Lower leg skin (tissue), 4 donors: ENCODE results near the gene LMTK3. TPM values are rescaled to one million over a fixed set of nuclear protein-coding genes. Genes with fewer than 3 reads are reported as not detected.

Experiments
- DNase-seq, 2 donors: peaks; one replicate each; pipeline ENCODE4 v3.0.0-alpha.2; 2019; ENCODE audit warnings: low spot score in 2 of 2
- H3K4me3 ChIP-seq: fragments of 200-600 bp; sonication (generic); 2 replicates; pipeline ENCODE4 v1.5.1; 2017; ENCODE audit warnings: mild to moderate bottlenecking, low read depth; ENCODE audit not compliant: poor library complexity, severe bottlenecking
- CTCF ChIP-seq, 3 donors: fragments of 450-650 bp; IDR thresholded peaks; one replicate each; pipeline ENCODE4 v1.5.1; 2016; ENCODE audit warnings: antibody characterized with exemption in 3 of 3, mild to moderate bottlenecking in 3 of 3, moderate library complexity in 2 of 3
- POLR2A ChIP-seq, 2 donors: fragments of 450-650 bp; IDR thresholded peaks; one replicate each; pipeline ENCODE4 v1.6.1; 2016 to 2017; ENCODE audit warnings: antibody characterized with exemption in 2 of 2, mild to moderate bottlenecking in 1 of 2, moderate library complexity in 1 of 2
- WGBS, 2 donors: methylation state at CpG; one replicate each; pipeline ENCODE4 v1.1.5; 2018; 5-methylcytosine and 5-hydroxymethylcytosine counted together
- intact Hi-C: fragments of 100-400 bp; cut with DNase I; formaldehyde crosslinking; loops from one replicate; pipeline ENCODE4 v1.15.0; 2023; ENCODE audit warnings: low total_unique reads
- total RNA-seq, 4 donors: library from RNA; depleted of rRNA; stranded (reverse); fragments of >200 nt; gene quantifications; one replicate each; pipeline ENCODE4 v1.1.0, GENCODE V29; 2016

The LMTK3 gene
- total RNA-seq, 4 donors from 2014 or later = 5.3 to 6.7 (median 5.8) TPM

- H3K4me3 ChIP-seq = no peak overlapping the region
- 55 to 83% methylated on average over 32 to 60 of the region's 94 CpGs for WGBS, 2 donors
- intact Hi-C loops = loop anchor here (5.0 kb wide), 1 partner anchor 150 kb away; no protein-coding TSS in a partner anchor
- TF ChIP-seq CTCF (IDR thresholded peaks at IDR 0.05) = no peak
- TF ChIP-seq POLR2A (IDR thresholded peaks at IDR 0.05) = no peak
- peak in 1 of 2 donors; percentile 83 for DNase-seq
These were observed 69.3 kb downstream of the LMTK3 start for GRCh38 chr19:48442116-48443035.

GRCh38 chr19:48441360-48442050 is 70.1 kb downstream of the LMTK3 start:
- no peak overlapping the region for H3K4me3 ChIP-seq
- 92 to 95% methylated on average over 11 to 20 of the region's 20 CpGs for WGBS, 2 donors
- no peak for DNase-seq
- no peak for TF ChIP-seq CTCF (IDR thresholded peaks at IDR 0.05)
- no peak for TF ChIP-seq POLR2A (IDR thresholded peaks at IDR 0.05)
- intact Hi-C loops = loop anchor here (5.0 kb wide), 1 partner anchor 151 kb away; no protein-coding TSS in a partner anchor

GRCh38 chr19:48436586-48436985 is 75.0 kb downstream of the LMTK3 start:
- no peak for DNase-seq
- TF ChIP-seq CTCF (IDR thresholded peaks at IDR 0.05) = no peak
- TF ChIP-seq POLR2A (IDR thresholded peaks at IDR 0.05) = no peak
- no peak overlapping the region for H3K4me3 ChIP-seq
- WGBS, 2 donors = 91 to 94% methylated on average over 5 of the region's 5 CpGs
- intact Hi-C loops = no loop called here

Other genes starting within 250 kb of the LMTK3 start
- under 1 TPM in 3 of 4 donors, not detected in 1; 0.15 to 0.81 (median 0.62) TPM for gene ZNF114, start 241.8 kb downstream of the LMTK3 start, total RNA-seq
- 10 to 100 TPM; 11.5 to 29.3 (median 14.7) TPM for gene EMP3, start 186.3 kb downstream of the LMTK3 start, total RNA-seq
- 10 to 100 TPM in 1 of 4 donors, 1 to 10 TPM in 3; 6.7 to 21.0 (median 8.7) TPM for gene TMEM143, start 147.9 kb downstream of the LMTK3 start, total RNA-seq
- not detected for gene SYNGR4, start 147.5 kb downstream of the LMTK3 start, total RNA-seq
- 10 to 100 TPM; 71.3 to 99.6 (median 80.3) TPM for gene KDELR1, start 120.3 kb downstream of the LMTK3 start, total RNA-seq
- under 1 TPM; 0.17 to 0.47 (median 0.42) TPM for gene GRIN2D, start 118.2 kb downstream of the LMTK3 start, total RNA-seq
- 10 to 100 TPM; 33.3 to 44.4 (median 39.3) TPM for gene GRWD1, start 65.9 kb downstream of the LMTK3 start, total RNA-seq
- gene KCNJ14, start 56.3 kb downstream of the LMTK3 start, total RNA-seq = 1 to 10 TPM in 3 of 4 donors, under 1 TPM in 1; 0.86 to 4.7 (median 1.4) TPM
- gene CYTH2, start 42.5 kb downstream of the LMTK3 start, total RNA-seq = 100 to 1,000 TPM in 1 of 4 donors, 10 to 100 TPM in 3; 67.7 to 162 (median 78.2) TPM
- gene SULT2B1, start 40.3 kb upstream of the LMTK3 start, total RNA-seq = 100 to 1,000 TPM; 119 to 191 (median 166) TPM
- gene SPACA4, start 94.9 kb upstream of the LMTK3 start, total RNA-seq = 1 to 10 TPM in 2 of 4 donors, not detected in 2; 1.7 to 2.1 TPM
- gene FAM83E, start 103.2 kb upstream of the LMTK3 start, total RNA-seq = 1 to 10 TPM in 2 of 4 donors, under 1 TPM in 2; 0.53 to 8.2 (median 3.8) TPM
- gene RPL18, start 107.3 kb upstream of the LMTK3 start, total RNA-seq = 1,000 to 10,000 TPM; 3,252 to 5,828 (median 3,870) TPM
- gene SPHK2, start 107.7 kb upstream of the LMTK3 start, total RNA-seq = 1 to 10 TPM; 2.2 to 8.8 (median 6.1) TPM
- 10 to 100 TPM; 21.1 to 41.6 (median 24.8) TPM for gene DBP, start 125.5 kb upstream of the LMTK3 start, total RNA-seq
- gene CA11, start 134.4 kb upstream of the LMTK3 start, total RNA-seq = 10 to 100 TPM in 3 of 4 donors, 1 to 10 TPM in 1; 7.3 to 37.5 (median 10.3) TPM
- 1 to 10 TPM in 1 of 4 donors, under 1 TPM in 2, not detected in 1; 0.47 to 1.9 (median 0.58) TPM for gene NTN5, start 161.2 kb upstream of the LMTK3 start, total RNA-seq
- gene FUT2, start 184.1 kb upstream of the LMTK3 start, total RNA-seq = 10 to 100 TPM in 3 of 4 donors, 1 to 10 TPM in 1; 8.5 to 14.9 (median 11.5) TPM
- under 1 TPM; 0.42 to 0.74 (median 0.63) TPM for gene MAMSTR, start 207.9 kb upstream of the LMTK3 start, total RNA-seq
- 10 to 100 TPM in 2 of 4 donors, 1 to 10 TPM in 2; 4.7 to 16.8 (median 11.4) TPM for gene RASIP1, start 228.8 kb upstream of the LMTK3 start, total RNA-seq
- not detected for gene IZUMO1, start 235.1 kb upstream of the LMTK3 start, total RNA-seq
- gene FUT1, start 240.8 kb upstream of the LMTK3 start, total RNA-seq = 1 to 10 TPM; 1.7 to 4.9 (median 3.5) TPM
- not detected for gene FGF21, start 243.7 kb upstream of the LMTK3 start, total RNA-seq